GM18511 (cell line): ENCODE measurements around the gene TMIE.

ENCODE experiments used
- ATAC-seq: cut with Tn5 transposase; IDR thresholded peaks from one replicate; pipeline ENCODE4 v1.9.1; 2021; ENCODE audit warnings: mild to moderate bottlenecking, moderate library complexity; ENCODE audit not compliant: unreplicated experiment

Gene TMIE

GRCh38 chr3:46706771-46707582, 5.8 kb downstream of the TMIE start:
- no peak for ATAC-seq

- ATAC-seq, result no peak
Measured at GRCh38 chr3:46707601-46708011, 6.4 kb downstream of the TMIE start.

- no peak for ATAC-seq
Measured at GRCh38 chr3:46708401-46709156, 7.4 kb downstream of the TMIE start.

GRCh38 chr3:46709157-46709654, 8.0 kb downstream of the TMIE start:
- no peak for ATAC-seq

GRCh38 chr3:46709721-46710120, 8.5 kb downstream of the TMIE start:
- ATAC-seq, result no peak

GRCh38 chr3:46710229-46710628, 9.0 kb downstream of the TMIE start:
- ATAC-seq, result no peak

- ATAC-seq, result no peak
Measured at GRCh38 chr3:46710671-46711295, 9.6 kb downstream of the TMIE start.

- ATAC-seq, result no peak
Measured at GRCh38 chr3:46711305-46711704, 10.1 kb downstream of the TMIE start.

GRCh38 chr3:46711760-46712159, 10.6 kb downstream of the TMIE start:
- ATAC-seq, result no peak

GRCh38 chr3:46712191-46713049, 11.2 kb downstream of the TMIE start:
- ATAC-seq, result no peak

GRCh38 chr3:46713050-46713897, 12.1 kb downstream of the TMIE start:
- no peak for ATAC-seq

GRCh38 chr3:46713898-46714552, 12.8 kb downstream of the TMIE start:
- ATAC-seq, result peak; percentile 83

GRCh38 chr3:46714728-46715506, 13.7 kb downstream of the TMIE start:
- ATAC-seq, result no peak

GRCh38 chr3:46715507-46716175, 14.4 kb downstream of the TMIE start:
- no peak for ATAC-seq

- ATAC-seq, result no peak
Measured at GRCh38 chr3:46716461-46717441, 15.6 kb downstream of the TMIE start.

GRCh38 chr3:46717447-46718231, 16.4 kb downstream of the TMIE start, which contains the start of gene PRSS50:
TSS of gene PRSS50 (minus strand) at chr3:46717869. CDS start at chr3:46717824, 45 bp downstream.
- no peak for ATAC-seq
